ENCODE results near the gene C20orf144.
"Not testable (repeated sequence)": the region's sequence is repeated elsewhere in the genome, so short reads cannot be mapped to it uniquely, and the experiment has no call there.

The C20orf144 gene

DNA sequence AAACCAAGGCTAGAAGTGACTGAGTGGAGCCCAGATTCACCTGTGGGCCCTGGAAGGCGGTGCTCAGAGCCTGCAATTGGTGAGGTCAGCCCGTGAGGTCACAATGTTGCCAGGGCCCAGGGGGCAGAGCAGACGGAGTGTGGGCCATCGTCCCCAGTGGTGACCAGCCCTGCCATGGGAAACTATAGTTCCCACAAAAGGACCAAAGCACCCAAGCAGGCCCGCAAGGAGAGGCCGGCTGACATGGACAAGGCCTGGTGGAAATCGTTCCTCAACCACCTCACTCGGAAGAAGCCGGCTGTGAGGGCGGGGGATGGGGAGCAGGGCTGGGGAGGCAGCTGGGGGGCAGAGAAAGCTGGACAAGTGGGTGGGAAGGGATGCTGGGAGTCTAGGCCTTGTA lies at the start of gene C20orf144:
C20orf144 (plus strand) TSS at position 156 of the 400 bp plus-strand sequence; CDS start at position 175, 19 bp downstream.
- DNase-seq (ENCODE audit: low read depth in 2 of 2): no peak

GRCh38 chr20:33621717-33622400 lies 40.3 kb upstream of the C20orf144 start:
- no peak for DNase-seq (ENCODE audit: low read depth in 2 of 2)

GRCh38 chr20:33622705-33623365 lies 39.3 kb upstream of the C20orf144 start:
- no peak for DNase-seq (ENCODE audit: low read depth in 2 of 2)

- DNase-seq (ENCODE audit: low read depth in 2 of 2): no peak
Measured at GRCh38 chr20:33624399-33624798, 37.7 kb upstream of the C20orf144 start.

DNA sequence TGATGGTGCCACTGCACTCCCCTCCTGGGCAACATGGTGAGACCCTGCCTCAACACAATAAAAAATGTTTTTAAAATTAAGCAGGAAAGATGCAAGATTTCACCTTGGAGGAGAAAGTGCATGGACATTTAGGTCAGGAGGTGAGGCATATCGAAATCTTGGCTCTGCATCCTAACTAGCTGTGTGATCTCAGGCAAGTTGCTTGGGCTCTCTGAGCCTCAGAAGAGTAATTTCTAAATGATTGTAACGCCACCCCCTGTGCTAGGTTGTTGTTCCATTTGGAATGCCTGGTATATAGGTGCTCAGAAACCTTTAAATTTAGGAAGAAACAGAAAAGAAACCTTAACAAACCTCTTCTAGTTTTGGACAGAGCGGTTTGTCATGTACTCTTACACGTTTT lies 35.9 kb upstream of the C20orf144 start:
- DNase-seq (ENCODE audit: low read depth in 2 of 2): no peak

DNA sequence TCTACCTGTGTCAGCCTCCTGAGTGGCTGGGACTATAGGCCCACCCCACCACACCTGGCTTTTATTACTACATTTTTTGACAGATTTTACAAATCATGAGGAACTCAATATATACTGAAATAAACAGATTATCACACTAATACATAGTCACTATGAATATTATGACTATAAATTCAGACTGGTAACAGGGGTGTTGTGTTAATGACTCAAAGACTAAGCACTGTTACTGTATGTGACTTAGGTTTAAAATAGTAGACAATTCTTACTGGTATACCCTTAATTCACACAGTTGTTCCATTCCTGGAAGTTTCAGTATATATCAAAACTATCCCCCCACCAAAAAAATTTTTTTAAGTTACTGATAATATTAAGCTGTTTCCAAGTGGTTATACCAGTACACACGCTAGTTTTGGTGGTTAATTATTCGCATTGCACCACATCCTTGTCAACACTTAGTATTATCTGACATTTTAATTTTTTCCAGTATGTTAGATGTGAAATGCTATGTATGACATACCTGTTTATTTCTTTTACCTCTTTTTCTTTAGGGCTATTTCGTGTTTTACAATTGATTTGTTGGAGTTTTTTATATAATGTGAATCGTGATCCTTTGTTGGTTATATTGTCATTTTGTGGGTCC lies 34.4 kb upstream of the C20orf144 start:
- no peak for DNase-seq (ENCODE audit: low read depth in 2 of 2)

DNA sequence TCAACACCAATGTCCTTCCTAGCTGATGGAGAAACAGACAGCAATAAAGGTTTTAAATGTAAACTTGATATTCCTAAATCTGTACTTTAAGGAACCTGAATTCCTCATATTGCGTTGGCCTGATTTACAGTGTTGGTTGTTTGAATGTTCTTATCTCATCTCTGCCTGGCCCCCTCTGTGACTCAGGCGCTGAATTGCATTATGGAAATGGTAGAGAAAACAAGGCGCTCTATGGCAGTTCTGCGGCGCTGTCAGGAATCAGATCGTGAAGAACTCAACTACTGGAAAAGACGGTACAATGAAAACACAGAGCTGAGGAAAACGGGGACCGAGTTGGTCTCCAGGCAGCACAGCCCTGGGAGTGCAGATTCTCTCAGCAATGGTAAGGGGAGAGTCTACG lies 32.6 kb upstream of the C20orf144 start:
- DNase-seq (ENCODE audit: low read depth in 2 of 2): no peak

DNA sequence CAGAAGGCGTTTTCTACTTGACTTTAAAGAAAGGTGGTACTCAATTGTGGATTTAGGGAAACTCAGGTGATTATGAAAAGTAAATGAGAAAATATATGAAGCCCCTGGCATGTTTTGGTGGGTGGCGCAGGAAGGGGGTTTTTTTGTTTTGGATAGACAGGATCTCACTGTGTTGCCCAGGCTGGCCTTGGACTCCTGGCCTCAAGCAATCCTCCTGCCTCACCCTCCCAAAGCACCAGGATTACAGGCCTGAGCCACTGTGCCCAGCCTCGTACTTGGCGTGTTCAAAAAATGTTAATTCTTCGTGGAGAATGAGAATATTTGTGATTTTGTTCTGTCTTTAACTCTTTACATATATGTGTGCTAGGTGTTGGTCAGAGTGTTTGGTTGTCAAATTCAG lies 32.1 kb upstream of the C20orf144 start:
- no peak for DNase-seq (ENCODE audit: low read depth in 2 of 2)

- no peak for DNase-seq (ENCODE audit: low read depth in 2 of 2)
Measured at GRCh38 chr20:33630507-33630906, 31.6 kb upstream of the C20orf144 start.

- not testable (repeated sequence) for DNase-seq (ENCODE audit: low read depth in 2 of 2)
Measured at GRCh38 chr20:33631910-33632309, 30.2 kb upstream of the C20orf144 start.

- DNase-seq (ENCODE audit: low read depth in 2 of 2): no peak
Measured at GRCh38 chr20:33635341-33635740, 26.8 kb upstream of the C20orf144 start.

DNA sequence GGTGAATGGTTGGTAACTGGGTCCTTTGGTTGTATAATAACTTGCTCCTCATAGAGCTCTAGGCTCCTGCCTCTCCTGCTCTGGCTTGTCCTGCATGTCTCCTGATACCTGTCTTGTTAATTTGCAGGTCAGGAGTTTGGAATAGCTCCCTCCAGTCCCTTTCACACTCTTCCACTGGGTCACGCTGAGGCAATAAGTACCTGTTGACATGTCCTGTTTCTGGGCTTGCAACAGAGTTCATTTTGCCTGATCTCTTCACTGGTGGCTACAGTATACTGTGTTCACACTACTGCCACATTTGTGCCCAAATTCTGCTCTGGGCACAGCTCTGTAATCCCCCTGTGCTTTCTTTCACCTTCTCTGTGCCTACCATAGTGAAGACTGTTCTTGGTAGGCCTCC lies 25.4 kb upstream of the C20orf144 start:
- DNase-seq (ENCODE audit: low read depth in 2 of 2): no peak

DNA sequence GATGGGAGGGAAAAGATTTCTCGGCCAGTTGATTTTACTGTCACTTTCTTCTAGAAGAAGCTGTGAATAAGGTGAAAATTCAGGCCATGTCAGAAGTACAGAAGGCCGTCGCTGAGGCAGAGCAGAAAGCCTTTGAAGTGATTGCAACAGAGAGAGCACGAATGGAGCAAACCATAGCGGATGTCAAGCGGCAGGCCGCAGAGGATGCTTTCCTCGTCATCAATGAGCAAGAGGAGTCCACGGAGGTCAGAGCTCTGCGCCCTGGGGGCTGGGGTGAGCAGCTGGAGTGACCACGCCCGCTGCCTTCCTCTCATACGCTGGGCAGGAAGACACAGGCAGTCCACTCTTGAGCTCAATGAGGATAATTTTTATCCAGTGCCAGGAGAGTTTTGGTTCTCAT lies 21.8 kb upstream of the C20orf144 start:
- DNase-seq (ENCODE audit: low read depth in 2 of 2): no peak

- DNase-seq (ENCODE audit: low read depth in 2 of 2): no peak
Measured at GRCh38 chr20:33644313-33645071, 17.6 kb upstream of the C20orf144 start.

- no peak for DNase-seq (ENCODE audit: low read depth in 2 of 2)
Measured at GRCh38 chr20:33645072-33645358, 17.1 kb upstream of the C20orf144 start.

DNA sequence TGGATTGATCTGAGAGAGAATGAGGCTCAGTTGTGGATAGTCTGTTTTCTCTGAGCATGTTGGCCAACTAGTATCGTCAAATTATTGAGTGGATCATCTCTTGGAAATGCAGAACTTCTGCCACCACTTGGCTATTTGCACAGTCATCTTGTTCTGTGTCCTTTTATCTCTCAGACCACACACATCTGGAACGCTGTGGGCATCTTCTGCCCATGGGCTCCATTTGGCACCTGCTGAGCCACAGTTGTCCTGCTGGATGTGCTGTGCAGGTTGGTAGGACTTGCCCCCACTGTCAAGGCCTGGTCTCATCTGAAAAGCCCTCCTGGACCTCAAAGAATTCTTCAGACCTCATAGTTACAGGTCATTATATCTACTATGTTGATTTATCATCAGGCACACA lies 16.7 kb upstream of the C20orf144 start:
- DNase-seq (ENCODE audit: low read depth in 2 of 2): no peak

DNA sequence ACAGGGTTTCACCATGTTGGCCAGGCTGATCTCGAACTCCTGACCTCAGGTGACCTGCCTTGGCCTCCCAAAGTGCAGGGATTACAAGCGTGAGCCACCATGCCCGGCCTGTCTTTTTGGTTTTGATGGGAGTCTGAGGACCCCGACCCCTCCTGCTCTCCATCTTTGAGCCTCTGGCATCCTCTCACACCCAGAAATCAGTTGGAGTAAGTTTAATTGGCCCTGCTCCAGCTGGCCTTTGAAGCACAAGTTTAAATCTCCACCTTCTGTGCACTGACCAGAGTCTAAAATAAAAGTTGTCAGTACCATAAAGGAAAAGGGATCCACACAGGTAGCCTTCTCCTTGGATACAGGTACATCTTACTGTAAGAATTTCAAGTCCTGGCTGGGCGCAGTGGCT lies 15.9 kb upstream of the C20orf144 start:
- no peak for DNase-seq (ENCODE audit: low read depth in 2 of 2)

DNA sequence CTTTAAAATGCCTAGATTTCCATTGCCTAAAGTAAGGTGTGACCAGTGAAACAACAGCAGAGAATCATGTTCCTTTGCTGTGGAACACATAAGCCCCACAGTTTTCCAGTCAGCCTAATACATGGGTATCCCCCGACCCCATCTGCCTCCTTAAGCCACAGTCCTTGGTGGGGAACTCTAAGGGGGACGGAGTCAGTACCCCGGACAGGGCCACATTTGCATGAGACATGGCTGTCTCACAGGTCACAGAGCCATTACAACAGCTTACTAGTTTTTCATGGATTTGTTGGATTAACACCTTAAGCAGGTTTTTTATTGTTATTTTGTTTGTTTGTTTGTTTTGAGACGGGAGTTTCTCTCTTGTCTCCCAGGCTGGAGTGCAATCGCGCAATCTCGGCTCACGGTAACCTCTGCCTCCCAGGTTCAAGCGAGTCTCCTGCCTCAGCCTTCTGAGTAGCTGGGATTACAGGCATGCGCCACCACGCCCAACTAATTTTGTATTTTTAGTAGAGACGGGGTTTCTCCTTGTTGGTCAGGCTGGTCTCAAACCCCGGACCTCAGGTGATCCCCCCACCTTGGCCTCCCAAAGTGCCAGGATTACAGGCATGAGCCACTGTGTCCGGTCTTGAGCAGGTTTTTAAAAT lies 15.0 kb upstream of the C20orf144 start:
- not testable (repeated sequence) for DNase-seq (ENCODE audit: low read depth in 2 of 2)

- DNase-seq (ENCODE audit: low read depth in 2 of 2): no peak
Measured at GRCh38 chr20:33647603-33648395, 14.3 kb upstream of the C20orf144 start.

DNA sequence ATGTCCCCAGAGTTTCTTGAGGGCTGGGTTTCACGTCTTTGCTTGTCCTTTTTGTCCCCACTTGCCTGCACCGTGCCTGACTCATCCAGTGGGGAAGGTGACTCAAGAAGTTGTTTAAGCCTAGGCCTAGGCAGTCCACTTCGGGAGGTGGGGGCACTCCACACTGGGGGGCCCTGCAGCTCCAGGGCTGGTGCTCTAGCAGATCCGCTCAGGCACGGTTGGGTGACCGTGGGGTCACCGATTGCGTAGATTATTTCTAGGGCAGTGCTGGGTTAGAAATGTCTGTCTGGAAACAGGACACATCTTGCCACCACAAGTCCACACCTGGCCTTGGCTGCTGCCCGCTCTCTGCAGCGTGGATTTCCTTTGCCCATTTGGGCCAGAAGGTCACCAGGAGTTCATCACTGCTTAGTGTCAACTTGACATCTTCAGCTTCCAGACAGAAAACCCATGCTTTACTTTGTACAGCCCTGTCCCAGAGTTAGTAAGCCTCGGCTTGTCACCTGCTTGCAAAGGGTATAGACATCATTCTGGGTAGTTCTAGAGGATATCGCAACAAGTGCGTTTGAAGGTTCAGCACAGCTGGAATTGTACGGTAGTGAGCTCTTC lies 13.6 kb upstream of the C20orf144 start:
- DNase-seq (ENCODE audit: low read depth in 2 of 2): no peak

- DNase-seq (ENCODE audit: low read depth in 2 of 2): no peak
Measured at GRCh38 chr20:33649201-33649681, 12.9 kb upstream of the C20orf144 start.

Measured in stimulated activated CD4-positive, alpha-beta T cell treated with anti-CD3 and anti-CD28 coated beads, Interleukin-1b, Interleukin-23, amount 100 ng/mL, for 1 hour (primary cell).